HT-29 (cell line): ENCODE results near the gene MEMO1. TPM values are rescaled to one million over a fixed set of nuclear protein-coding genes. Genes with fewer than 3 reads are reported as not detected.
"Not testable (repeated sequence)": the region's sequence is repeated elsewhere in the genome, so short reads cannot be mapped to it uniquely, and the experiment has no call there.

ENCODE experiments used
- DNase-seq: peaks from one replicate; pipeline ENCODE4 v3.0.0-alpha.2; 2015; ENCODE audit warnings: low spot score
- total RNA-seq: library from RNA; depleted of rRNA; stranded (reverse); fragments of >200 nt; shearing (Covaris generic); gene quantifications from 2 replicates; pipeline ENCODE4 v1.2.3, GENCODE V29; 2014

Gene MEMO1
- total RNA-seq, 1 experiment from 2014 or later = 42.2 TPM

- DNase-seq = not testable (repeated sequence)
Measured at GRCh38 chr2:31907491-31907890, 103.3 kb downstream of the MEMO1 start.

- no peak for DNase-seq
Measured at GRCh38 chr2:31903109-31903780, 107.6 kb downstream of the MEMO1 start.

GRCh38 chr2:31901900-31902299 is 108.9 kb downstream of the MEMO1 start:
- DNase-seq = no peak

GRCh38 chr2:31900156-31900555 is 110.7 kb downstream of the MEMO1 start:
- not testable (repeated sequence) for DNase-seq

GRCh38 chr2:31898346-31898745 is 112.5 kb downstream of the MEMO1 start:
- not testable (repeated sequence) for DNase-seq

- DNase-seq = not testable (repeated sequence)
Measured at GRCh38 chr2:31897340-31897739, 113.5 kb downstream of the MEMO1 start.

GRCh38 chr2:31896293-31896692 is 114.5 kb downstream of the MEMO1 start:
- DNase-seq = no peak

GRCh38 chr2:31894656-31895055 is 116.2 kb downstream of the MEMO1 start:
- DNase-seq = no peak

GRCh38 chr2:31893094-31893493 is 117.7 kb downstream of the MEMO1 start:
- DNase-seq = no peak

- no peak for DNase-seq
Measured at GRCh38 chr2:31889044-31889443, 121.8 kb downstream of the MEMO1 start.

- DNase-seq = no peak
Measured at GRCh38 chr2:31888550-31888949, 122.3 kb downstream of the MEMO1 start.

- peak; percentile 48 for DNase-seq
Measured at GRCh38 chr2:31886700-31887099, 124.1 kb downstream of the MEMO1 start.

- DNase-seq = no peak
Measured at GRCh38 chr2:31877008-31877407, 133.8 kb downstream of the MEMO1 start.

- no peak for DNase-seq
Measured at GRCh38 chr2:31874071-31874470, 136.7 kb downstream of the MEMO1 start.

- DNase-seq = no peak
Measured at GRCh38 chr2:31865215-31865614, 145.6 kb downstream of the MEMO1 start.

- no peak for DNase-seq
Measured at GRCh38 chr2:31863867-31864266, 146.9 kb downstream of the MEMO1 start.

GRCh38 chr2:31863015-31863656 is 147.7 kb downstream of the MEMO1 start:
- not testable (repeated sequence) for DNase-seq

- no peak for DNase-seq
Measured at GRCh38 chr2:31859959-31860358, 150.8 kb downstream of the MEMO1 start.

- no peak for DNase-seq
Measured at GRCh38 chr2:31853521-31853920, 157.3 kb downstream of the MEMO1 start.

- not testable (repeated sequence) for DNase-seq
Measured at GRCh38 chr2:31842150-31842549, 168.7 kb downstream of the MEMO1 start.

GRCh38 chr2:31835450-31835849 is 175.4 kb downstream of the MEMO1 start:
- DNase-seq = no peak

- DNase-seq = no peak
Measured at GRCh38 chr2:31832363-31832762, 178.4 kb downstream of the MEMO1 start.

GRCh38 chr2:31831585-31831984 is 179.2 kb downstream of the MEMO1 start:
- DNase-seq = no peak
